HG02884 (cell line): ENCODE results near the gene GIMAP2.
A peak's percentile ranks its signal among the peaks of the same experiment; 100 is the strongest.

Source experiments
- ATAC-seq: cut with Tn5 transposase; IDR thresholded peaks from one replicate; pipeline ENCODE4 v1.9.1; 2021; ENCODE audit warnings: mild to moderate bottlenecking, moderate library complexity; ENCODE audit not compliant: unreplicated experiment

GIMAP2 gene

DNA sequence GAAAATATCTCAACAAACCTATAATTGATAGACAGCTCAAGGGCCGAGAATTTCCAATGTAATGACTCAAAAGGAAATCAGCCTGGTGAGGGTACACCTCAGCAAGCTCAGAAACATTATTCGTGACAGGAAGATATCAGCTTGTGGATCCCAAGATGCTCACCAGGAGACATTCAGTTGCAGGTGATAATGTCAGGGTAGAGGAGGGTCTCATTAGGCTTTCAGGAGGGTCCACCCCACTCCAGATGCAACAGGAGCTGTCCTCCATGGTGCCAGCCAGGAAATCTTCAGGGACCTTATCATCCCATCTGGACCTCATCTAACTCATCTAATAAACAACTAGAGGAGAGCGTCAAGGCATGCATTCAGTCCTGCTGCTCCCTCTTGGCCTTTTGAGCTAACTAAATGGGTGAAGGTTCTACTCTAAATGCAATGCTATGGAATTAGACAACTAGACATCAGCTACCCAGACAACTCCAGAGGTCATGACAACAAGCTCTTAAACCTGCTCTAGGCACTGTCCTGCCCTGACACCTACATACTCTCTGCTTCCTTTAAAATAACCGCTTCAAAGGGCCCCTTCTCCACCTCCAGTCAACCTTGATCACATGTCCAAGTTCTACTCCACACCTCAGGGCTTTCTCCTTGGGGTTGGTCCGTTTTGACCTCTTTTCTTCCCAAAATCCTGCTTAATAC lies 47.4 kb downstream of the GIMAP2 start:
- ATAC-seq = no peak

DNA sequence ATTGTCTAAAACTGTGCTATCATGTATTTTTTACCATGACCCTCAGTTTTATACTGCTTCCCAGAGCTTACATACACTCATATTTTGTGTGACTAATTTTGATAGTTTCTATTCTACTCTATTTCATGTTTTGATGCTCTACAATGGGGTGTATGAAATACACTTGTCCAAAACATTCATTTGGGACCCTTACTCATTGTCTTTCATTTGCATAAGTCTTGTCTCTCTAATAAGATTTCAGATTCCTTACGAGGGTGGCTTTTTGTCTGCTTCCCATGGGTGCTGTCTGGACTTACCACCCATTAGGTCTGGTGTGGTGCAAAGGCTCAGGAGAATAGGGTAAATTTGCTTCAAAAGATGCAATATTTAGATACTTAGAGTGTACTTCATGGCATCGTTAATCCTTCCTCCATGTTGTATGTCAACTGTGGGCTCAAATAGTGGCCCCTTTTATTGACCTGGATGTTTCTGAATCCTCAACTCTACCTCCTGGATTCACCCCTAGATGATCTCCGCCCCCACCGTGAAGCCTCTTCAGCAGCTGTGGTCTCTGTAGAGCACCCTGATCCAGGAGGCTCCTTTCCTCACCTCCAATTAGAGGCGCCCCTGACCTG lies 48.1 kb downstream of the GIMAP2 start:
- no peak for ATAC-seq

DNA sequence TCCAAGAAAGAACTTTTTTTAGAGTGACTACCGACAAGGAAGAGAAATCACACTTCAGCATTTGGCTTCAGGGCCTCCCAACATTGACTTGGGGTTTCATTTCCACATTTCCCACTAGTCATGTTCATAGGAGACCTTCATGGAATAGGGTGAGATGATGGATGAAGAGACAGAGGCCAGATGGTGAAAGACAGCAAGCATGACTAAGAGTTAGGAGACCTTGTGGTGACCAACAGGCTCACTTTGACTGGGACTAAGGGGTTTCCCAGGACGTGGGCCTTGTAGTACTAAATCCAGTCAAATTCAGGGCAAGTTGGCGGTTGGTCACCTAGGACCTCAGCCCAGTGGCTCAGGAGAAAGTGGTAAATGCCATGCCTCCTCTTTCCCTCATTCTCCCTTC lies 48.7 kb downstream of the GIMAP2 start:
- ATAC-seq = peak; percentile 41

GRCh38 chr7:150735596-150736358 lies 50.3 kb downstream of the GIMAP2 start:
- ATAC-seq = no peak

DNA sequence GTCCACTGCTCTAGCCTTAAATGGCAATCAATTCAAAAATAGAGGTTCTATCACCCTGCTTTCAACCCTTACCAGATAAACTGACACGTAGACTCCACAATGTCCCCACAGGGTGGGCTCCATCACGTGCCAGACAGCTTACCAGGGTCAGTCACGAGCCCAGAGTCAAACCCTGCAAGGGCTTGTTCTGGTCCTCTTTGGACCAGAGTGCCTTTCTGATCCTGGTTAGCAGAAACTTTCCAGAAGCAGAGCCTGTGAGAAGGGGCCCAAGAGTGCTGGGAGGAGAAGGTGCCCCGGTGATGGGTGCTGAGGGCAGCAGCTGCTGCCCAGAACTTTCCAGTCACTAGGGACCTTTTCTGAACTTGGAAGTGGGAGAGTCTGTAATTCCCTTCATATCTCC lies 51.4 kb downstream of the GIMAP2 start:
- ATAC-seq = no peak

DNA sequence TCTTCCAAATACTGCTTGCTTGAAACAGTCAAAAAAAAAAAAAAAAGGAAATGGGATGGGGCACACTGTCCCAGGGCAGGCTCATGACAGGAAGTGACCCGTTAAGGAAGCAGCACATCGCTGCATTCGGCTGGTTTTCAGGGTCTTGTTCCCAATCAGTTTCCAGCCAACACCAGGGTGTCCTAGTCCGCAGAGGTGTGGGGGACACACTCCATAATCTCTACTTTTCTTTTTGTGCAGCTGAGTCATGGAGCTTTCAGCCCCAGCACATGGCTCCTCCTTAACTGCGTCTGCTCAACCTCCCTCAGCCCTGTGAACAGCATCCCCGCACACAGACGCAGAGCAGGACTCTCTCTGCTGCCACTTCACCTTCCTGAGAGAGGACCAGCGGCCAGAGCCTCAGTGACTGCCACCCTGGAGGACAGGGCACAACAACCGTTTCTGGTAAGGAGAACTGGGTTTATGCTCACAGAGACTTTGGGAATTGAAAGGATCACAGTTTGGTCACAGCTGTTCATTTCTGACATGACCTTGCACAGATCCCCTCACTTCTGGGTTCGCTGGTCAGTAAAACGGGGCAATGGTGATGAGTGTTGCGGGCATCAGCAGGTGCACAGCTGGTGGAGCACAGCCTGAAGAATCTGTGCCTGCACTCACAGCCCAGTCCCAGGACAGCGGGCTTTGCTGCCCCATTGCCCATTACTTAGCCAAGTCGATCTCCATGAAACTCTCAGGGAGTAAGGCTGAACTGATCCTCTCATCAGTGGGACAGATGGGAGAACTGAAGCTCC lies 52.0 kb downstream of the GIMAP2 start, which contains the start of gene GIMAP5:
TSS of gene GIMAP5 (plus strand) at position 154 of the 791 bp plus-strand sequence. CDS start 3,467 bp downstream, outside the sequence.
- peak; percentile 44 for ATAC-seq

DNA sequence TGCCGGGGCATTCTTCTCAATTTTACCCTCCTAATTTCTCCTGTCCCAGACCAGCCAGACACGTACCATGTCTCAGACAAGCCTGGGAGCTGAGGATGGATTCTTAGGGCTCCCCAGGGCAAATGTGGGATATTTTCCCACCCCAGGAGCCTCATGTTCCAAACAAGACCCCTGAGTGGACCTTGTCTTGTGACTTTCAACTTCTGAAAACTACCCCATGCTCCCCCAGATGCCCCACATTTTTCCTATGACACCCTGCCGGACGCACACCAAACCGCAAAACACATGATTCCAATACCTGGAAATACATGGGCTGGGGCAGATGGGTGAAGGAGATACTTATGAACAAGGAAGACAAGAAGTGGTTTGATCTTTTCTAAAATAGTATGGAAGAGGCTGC lies 52.6 kb downstream of the GIMAP2 start:
- ATAC-seq = no peak

- no peak for ATAC-seq
Observed at GRCh38 chr7:150738591-150739001, 53.1 kb downstream of the GIMAP2 start.

DNA sequence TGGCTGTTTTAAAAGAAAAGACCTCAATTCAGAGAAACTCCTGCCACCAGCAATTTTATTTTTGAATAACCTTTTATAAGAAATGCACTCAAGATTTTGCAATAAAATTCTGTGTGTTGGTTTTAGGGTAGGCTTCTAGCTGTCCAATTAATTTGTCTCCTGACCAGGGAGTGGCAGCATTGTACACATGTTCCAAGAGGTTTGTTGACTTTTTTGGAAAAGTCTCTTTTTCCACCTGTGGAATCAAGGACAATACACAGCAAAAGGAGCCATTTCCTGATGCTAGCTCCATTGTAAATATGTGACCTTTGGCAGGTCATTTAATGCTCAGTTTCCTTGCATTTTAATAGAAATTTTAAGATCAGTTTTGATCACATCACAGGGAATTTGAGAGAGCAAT lies 53.5 kb downstream of the GIMAP2 start:
- no peak for ATAC-seq

DNA sequence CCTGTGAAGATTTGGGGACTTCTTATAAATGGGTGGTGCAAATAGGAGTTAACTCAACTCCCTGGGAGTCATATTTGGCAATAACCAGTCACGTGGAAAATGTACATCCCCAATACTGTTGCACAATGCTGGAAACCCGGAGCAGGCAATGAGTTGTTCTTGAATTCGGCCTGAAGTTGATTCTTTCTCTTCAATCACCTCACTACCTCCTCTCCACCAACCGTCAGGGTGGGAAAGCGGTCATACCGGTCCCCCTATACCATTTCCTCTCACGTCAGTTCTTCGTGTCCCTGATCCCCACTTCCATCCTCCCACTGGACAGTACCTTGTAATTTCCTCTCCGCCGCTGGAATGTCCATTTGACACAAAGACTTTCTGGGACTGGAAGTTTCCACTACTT lies 54.5 kb downstream of the GIMAP2 start:
- no peak for ATAC-seq

DNA sequence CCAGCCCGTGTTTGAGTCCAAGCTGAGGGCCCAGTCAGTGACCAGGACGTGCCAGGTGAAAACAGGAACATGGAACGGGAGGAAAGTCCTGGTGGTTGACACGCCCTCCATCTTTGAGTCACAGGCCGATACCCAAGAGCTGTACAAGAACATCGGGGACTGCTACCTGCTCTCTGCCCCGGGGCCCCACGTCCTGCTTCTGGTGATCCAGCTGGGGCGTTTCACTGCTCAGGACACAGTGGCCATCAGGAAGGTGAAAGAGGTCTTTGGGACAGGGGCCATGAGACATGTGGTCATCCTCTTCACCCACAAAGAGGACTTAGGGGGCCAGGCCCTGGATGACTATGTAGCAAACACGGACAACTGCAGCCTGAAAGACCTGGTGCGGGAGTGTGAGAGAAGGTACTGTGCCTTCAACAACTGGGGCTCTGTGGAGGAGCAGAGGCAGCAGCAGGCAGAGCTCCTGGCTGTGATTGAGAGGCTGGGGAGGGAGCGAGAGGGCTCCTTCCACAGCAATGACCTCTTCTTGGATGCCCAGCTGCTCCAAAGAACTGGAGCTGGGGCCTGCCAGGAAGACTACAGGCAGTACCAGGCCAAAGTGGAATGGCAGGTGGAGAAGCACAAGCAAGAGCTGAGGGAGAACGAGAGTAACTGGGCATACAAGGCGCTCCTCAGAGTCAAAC lies 56.9 kb downstream of the GIMAP2 start:
- no peak for ATAC-seq
